ENCODE results near the gene RHBDL1. TPM values are rescaled to one million over a fixed set of nuclear protein-coding genes. Genes with fewer than 3 reads are reported as not detected.
"Not testable (repeated sequence)": the region's sequence is repeated elsewhere in the genome, so short reads cannot be mapped to it uniquely, and the experiment has no call there.

RHBDL1 gene
- total and polyA plus RNA-seq, 2 experiments from 2014 or later, result 2.6 to 12.9 TPM

DNA sequence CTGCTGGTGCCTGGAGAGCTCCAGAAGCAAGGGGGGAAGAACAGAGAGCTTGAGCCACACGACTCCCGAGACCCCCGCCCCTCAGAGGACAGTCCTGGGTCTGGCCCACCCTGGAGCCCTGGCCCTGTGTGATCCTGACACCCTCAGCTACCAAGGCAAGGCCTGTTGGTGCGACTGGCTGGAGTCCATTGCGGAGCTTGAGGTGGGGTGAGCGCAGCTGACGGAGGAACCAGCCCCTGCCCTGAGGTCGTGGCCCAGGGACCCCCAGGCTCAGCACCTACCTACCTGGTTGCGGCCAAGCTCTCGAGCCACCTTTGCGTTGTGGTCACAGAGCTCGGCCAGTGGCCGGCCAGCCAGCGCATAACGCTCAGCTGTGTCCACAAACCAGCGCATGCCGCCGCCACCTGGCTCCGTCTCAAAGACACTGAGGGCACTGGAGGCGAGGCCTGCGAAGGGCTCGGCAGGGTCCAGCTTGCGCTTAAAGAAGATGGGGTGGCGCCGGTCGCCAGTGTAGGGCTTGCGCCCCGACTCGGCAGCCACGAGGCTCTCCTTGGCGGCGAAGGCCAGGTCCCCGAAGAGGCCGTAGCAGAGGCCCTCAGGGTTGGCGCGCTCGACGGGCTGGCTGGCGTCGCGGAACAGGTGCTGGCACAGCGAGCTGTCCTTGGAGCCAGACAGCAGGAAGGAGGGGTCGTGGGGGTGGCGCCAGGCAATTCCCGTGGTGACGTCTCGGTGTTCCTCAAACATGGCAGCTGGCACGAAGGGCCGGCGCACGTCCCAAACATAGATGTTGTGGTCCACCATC, 11.2 kb downstream of the RHBDL1 start:
- Histone ChIP-seq H3K9me3 (ENCODE audit: low read depth) (no peaks in the 10 kb centered on the region), H3K27ac (no peak overlapping the region), H3K4me1 (ENCODE audit: low read depth) (peaks cover 11% of the 10 kb centered on the region)

DNA sequence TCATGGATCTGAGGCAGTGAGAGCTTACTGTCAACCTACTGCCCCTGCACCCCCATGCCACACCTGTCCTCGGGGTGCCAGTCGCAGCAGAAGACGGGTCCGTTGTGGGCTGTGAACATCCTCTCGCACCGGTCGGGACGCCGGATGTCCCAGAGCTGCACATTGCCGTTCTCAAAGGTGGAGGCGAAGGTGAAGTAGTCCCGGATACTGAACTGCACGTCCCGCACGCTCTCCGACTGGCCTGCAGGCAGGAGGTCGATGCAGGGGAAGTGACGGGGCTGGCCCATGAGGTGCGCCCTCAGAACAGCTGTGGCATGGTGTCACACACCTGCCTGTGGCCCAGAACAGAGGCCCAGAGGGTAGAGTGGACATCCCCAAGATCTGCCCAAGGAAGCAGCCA, 12.0 kb downstream of the RHBDL1 start:
- no peaks in the 10 kb centered on the region for H3K9me3 ChIP-seq (ENCODE audit: low read depth)
- H3K27me3 ChIP-seq, result peaks cover 16% of the 10 kb centered on the region
- TF ChIP-seq, protein P1, sequence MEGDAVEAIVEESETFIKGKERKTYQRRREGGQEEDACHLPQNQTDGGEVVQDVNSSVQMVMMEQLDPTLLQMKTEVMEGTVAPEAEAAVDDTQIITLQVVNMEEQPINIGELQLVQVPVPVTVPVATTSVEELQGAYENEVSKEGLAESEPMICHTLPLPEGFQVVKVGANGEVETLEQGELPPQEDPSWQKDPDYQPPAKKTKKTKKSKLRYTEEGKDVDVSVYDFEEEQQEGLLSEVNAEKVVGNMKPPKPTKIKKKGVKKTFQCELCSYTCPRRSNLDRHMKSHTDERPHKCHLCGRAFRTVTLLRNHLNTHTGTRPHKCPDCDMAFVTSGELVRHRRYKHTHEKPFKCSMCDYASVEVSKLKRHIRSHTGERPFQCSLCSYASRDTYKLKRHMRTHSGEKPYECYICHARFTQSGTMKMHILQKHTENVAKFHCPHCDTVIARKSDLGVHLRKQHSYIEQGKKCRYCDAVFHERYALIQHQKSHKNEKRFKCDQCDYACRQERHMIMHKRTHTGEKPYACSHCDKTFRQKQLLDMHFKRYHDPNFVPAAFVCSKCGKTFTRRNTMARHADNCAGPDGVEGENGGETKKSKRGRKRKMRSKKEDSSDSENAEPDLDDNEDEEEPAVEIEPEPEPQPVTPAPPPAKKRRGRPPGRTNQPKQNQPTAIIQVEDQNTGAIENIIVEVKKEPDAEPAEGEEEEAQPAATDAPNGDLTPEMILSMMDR (IDR thresholded peaks at IDR 0.05; ENCODE audit: low read depth, low read length), result no peak
- peaks cover 18% of the 10 kb centered on the region for H3K36me3 ChIP-seq
- H3K27ac ChIP-seq, result no peak overlapping the region
- H3K4me1 ChIP-seq (ENCODE audit: low read depth), result peaks cover 11% of the 10 kb centered on the region
- H3K4me3 ChIP-seq, result no peak overlapping the region
- DNase-seq (ENCODE audit: low read depth in 1 of 2, low spot score in 1 of 2), result no peak

More for the DNA sequence above, 11.2 kb downstream of the RHBDL1 start:
- Histone ChIP-seq H3K27me3 (peaks cover 8% of the 10 kb centered on the region), H3K36me3 (peaks cover 27% of the 10 kb centered on the region), H3K4me3 (no peak overlapping the region)
- TF ChIP-seq, protein P1 (IDR thresholded peaks at IDR 0.05; ENCODE audit: low read depth, low read length), result no peak
- no peak for DNase-seq (ENCODE audit: low read depth in 1 of 2, low spot score in 1 of 2)

DNA sequence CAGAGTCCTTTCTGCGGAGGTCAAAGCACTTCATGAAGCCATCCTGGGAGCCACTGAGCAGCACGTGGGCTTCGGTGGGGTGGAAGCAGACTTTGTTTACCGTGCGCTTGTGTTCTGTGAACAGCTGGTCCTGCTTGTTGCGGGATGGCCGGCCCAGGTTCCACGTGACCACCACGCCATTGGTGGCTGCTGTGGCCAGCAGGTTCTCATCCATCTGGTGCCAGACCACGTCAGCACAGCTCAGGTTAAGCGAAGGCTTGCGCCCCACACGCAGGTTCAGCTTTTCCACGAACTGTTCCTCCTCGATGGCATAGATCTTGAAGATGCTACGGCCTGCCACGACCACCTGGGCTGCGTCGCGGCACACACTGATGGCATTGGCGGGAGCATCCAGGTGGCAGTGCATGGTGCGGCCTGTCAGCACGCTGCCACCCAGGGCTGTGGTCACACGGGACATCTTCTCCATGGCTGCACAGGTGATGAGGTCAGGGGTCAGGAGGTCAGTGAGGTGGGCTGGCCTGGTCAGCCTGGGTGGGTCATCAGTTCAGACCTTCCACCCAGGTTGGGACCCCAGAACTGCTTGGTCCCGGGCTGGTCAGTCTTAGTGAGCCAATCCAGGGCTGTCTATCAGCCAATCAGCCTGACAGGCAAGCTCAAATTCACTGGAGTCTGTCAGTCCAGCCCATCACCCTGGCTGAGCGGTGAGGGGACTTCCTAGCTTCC, 13.9 kb downstream of the RHBDL1 start:
- H3K27ac ChIP-seq, result peak overlapping the region; percentile 80
- peaks cover 34% of the 10 kb centered on the region for H3K27me3 ChIP-seq
- H3K36me3 ChIP-seq, result peaks cover 11% of the 10 kb centered on the region
- peak overlapping the region; percentile 81 for H3K4me3 ChIP-seq
- peaks cover 11% of the 10 kb centered on the region for H3K4me1 ChIP-seq (ENCODE audit: low read depth)
- H3K9me3 ChIP-seq (ENCODE audit: low read depth), result no peaks in the 10 kb centered on the region
- no peak for DNase-seq (ENCODE audit: low read depth in 1 of 2, low spot score in 1 of 2)
- TF ChIP-seq, protein P1 (IDR thresholded peaks at IDR 0.05; ENCODE audit: low read depth, low read length), result no peak

DNA sequence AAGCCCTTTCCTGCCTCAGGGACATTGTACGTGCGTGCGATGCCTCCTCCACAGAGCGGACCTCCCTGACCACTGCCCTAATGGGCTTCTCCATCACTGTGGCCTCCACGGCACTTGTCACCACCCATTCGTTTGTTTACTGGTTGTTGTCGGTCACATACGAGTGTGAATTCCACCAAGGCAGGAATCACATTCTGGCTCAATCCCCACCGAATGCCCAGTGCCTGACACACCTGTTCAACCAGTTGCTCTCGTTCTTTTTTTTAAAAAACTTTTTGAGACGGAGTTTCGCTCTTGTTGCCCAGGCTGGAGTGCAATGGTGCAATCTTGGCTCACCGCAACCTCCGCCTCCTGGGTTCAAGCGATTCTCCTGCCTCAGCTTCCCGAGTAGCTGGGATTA, 15.8 kb downstream of the RHBDL1 start:
- H3K9me3 ChIP-seq (ENCODE audit: low read depth); H3K4me3 ChIP-seq; H3K4me1 ChIP-seq (ENCODE audit: low read depth); H3K27ac ChIP-seq; H3K36me3 ChIP-seq; DNase-seq (ENCODE audit: low read depth in 1 of 2, low spot score in 1 of 2): not testable (repeated sequence)
- H3K27me3 ChIP-seq, result peaks cover 53% of the 10 kb centered on the region

DNA sequence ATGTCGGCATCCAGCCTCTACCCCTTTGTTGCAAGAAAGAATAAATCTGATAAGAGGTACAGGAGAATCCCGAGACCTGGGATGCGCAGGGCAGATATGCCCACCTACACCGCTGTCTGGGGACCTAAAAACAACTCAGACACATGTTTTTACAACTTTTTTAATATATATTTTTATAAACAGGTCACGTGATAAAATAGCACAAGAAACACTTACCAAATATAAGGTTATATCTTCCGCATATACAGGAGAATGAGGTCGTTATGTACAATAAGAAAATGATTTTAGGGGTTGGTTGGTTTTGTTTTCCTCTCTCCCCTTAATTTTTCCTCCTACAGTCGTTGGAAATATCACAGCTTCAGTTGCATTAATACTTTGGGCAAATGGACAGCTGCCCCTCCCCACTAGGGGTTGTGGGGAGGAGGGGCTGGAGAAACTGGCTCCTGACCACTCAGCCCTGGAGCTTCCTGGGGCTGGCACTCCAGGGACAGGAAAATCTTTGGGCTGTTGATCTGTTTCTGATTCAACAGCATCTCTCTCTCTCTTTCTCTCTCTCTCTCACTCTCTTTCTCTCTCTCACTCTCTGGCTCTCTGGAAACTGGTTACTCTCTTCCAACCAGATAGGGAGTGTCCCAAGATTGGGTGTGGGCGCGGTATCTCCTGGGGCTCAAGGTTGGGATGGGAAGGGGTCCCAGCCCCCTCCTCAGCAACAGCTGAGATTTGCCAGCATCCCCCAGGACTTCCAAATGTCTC, 17.1 kb downstream of the RHBDL1 start:
- DNase-seq (ENCODE audit: low read depth in 1 of 2, low spot score in 1 of 2), result no peak

More for the DNA sequence above, 17.1 kb downstream of the RHBDL1 start:
- no peaks in the 10 kb centered on the region for H3K36me3 ChIP-seq
- H3K27ac ChIP-seq, result no peak overlapping the region
- no peak overlapping the region for H3K4me3 ChIP-seq
- TF ChIP-seq, protein P1 (IDR thresholded peaks at IDR 0.05; ENCODE audit: low read depth, low read length), result no peak
- H3K9me3 ChIP-seq (ENCODE audit: low read depth), result no peaks in the 10 kb centered on the region
- peaks cover 8% of the 10 kb centered on the region for H3K4me1 ChIP-seq (ENCODE audit: low read depth)
- peaks cover 66% of the 10 kb centered on the region for H3K27me3 ChIP-seq

All from cardiac muscle cell (in vitro differentiated cells and primary cell).